ENCODE results near the gene RASGEF1C. TPM values are rescaled to one million over a fixed set of nuclear protein-coding genes. Genes with fewer than 3 reads are reported as not detected.

Gene RASGEF1C
- polyA plus RNA-seq, 6 donors from 2014 or later: not detected

- peak overlapping the region in 4 of 8 donors; percentile 33 to 80 (median 48) for H3K4me3 Mint-ChIP-seq
- peaks cover 0 to 10% of the 10 kb centered on the region in 2 donors for H3K36me3 Mint-ChIP-seq
- H3K27ac Mint-ChIP-seq: no peak overlapping the region
- peaks cover 10 to 15% (median 10%) of the 10 kb centered on the region in 3 donors for H3K4me1 Mint-ChIP-seq
- DNase-seq (no peak), ATAC-seq (ENCODE audit: low read depth in 2 of 2) (no peak)
- H3K9me3 Mint-ChIP-seq: peaks cover 0 to 2% (median 0%) of the 10 kb centered on the region in 7 donors
- peaks cover 43 to 70% (median 52%) of the 10 kb centered on the region in 3 donors for H3K27me3 Mint-ChIP-seq
These were observed 1.4 kb downstream of the RASGEF1C start for GRCh38 chr5:180207593-180207992.

GRCh38 chr5:180206993-180207392 is 2.0 kb downstream of the RASGEF1C start:
- Mint-ChIP-seq H3K9me3 (peaks cover 0 to 2% (median 0%) of the 10 kb centered on the region in 7 donors), H3K27me3 (peaks cover 38 to 64% (median 46%) of the 10 kb centered on the region in 3 donors), H3K27ac (no peak overlapping the region), H3K4me3 (peak overlapping the region in 4 of 8 donors; percentile 9 to 64 (median 42)), H3K36me3 (peaks cover 0 to 10% of the 10 kb centered on the region in 2 donors), H3K4me1 (peaks cover 10 to 15% (median 10%) of the 10 kb centered on the region in 3 donors)
- ATAC-seq (ENCODE audit: low read depth in 2 of 2) (no peak), DNase-seq (no peak)

- Mint-ChIP-seq H3K4me3 (no peak overlapping the region), H3K36me3 (peaks cover 0 to 10% of the 10 kb centered on the region in 2 donors), H3K4me1 (peaks cover 10 to 15% (median 10%) of the 10 kb centered on the region in 3 donors), H3K27me3 (peaks cover 39 to 65% (median 44%) of the 10 kb centered on the region in 3 donors), H3K27ac (no peak overlapping the region), H3K9me3 (peaks cover 0 to 2% (median 0%) of the 10 kb centered on the region in 7 donors)
- no peak for DNase-seq
- no peak for ATAC-seq (ENCODE audit: low read depth in 2 of 2)
These were observed 3.1 kb downstream of the RASGEF1C start for GRCh38 chr5:180205916-180206315.

GRCh38 chr5:180204276-180204819 is 4.7 kb downstream of the RASGEF1C start:
- H3K9me3 Mint-ChIP-seq: peaks cover 0 to 2% (median 0%) of the 10 kb centered on the region in 7 donors
- H3K4me3 Mint-ChIP-seq: no peak overlapping the region
- peaks cover 10% of the 10 kb centered on the region in 3 donors for H3K4me1 Mint-ChIP-seq
- peaks cover 34 to 62% (median 34%) of the 10 kb centered on the region in 3 donors for H3K27me3 Mint-ChIP-seq
- DNase-seq: no peak
- peaks cover 0 to 10% of the 10 kb centered on the region in 2 donors for H3K36me3 Mint-ChIP-seq
- no peak overlapping the region for H3K27ac Mint-ChIP-seq
- ATAC-seq (ENCODE audit: low read depth in 2 of 2): no peak

GRCh38 chr5:180202939-180203573 is 6.0 kb downstream of the RASGEF1C start:
- peaks cover 0 to 4% of the 10 kb centered on the region in 2 donors for H3K36me3 Mint-ChIP-seq
- peaks cover 0 to 2% (median 0%) of the 10 kb centered on the region in 7 donors for H3K9me3 Mint-ChIP-seq
- H3K27me3 Mint-ChIP-seq: peaks cover 26 to 65% (median 30%) of the 10 kb centered on the region in 3 donors
- ATAC-seq (ENCODE audit: low read depth in 2 of 2): no peak
- H3K27ac Mint-ChIP-seq: no peak overlapping the region
- DNase-seq: no peak
- H3K4me3 Mint-ChIP-seq: no peak overlapping the region
- H3K4me1 Mint-ChIP-seq: peaks cover 4 to 5% (median 5%) of the 10 kb centered on the region in 3 donors

- DNase-seq (no peak), ATAC-seq (ENCODE audit: low read depth in 2 of 2) (no peak)
- Mint-ChIP-seq H3K36me3 (no peaks in the 10 kb centered on the region), H3K27me3 (peaks cover 9 to 58% (median 23%) of the 10 kb centered on the region in 3 donors), H3K4me3 (no peak overlapping the region), H3K4me1 (no peaks in the 10 kb centered on the region), H3K27ac (no peak overlapping the region), H3K9me3 (peaks cover 0 to 3% (median 0%) of the 10 kb centered on the region in 7 donors)
These were observed 7.7 kb downstream of the RASGEF1C start for GRCh38 chr5:180201051-180201987.

- Mint-ChIP-seq H3K36me3 (no peaks in the 10 kb centered on the region), H3K4me3 (no peak overlapping the region), H3K9me3 (peaks cover 0 to 3% (median 0%) of the 10 kb centered on the region in 7 donors), H3K4me1 (no peaks in the 10 kb centered on the region), H3K27me3 (peaks cover 8 to 50% (median 19%) of the 10 kb centered on the region in 3 donors), H3K27ac (no peak overlapping the region)
- no peak for DNase-seq
- ATAC-seq (ENCODE audit: low read depth in 2 of 2): no peak
These were observed 9.6 kb downstream of the RASGEF1C start for GRCh38 chr5:180199390-180199789.

GRCh38 chr5:180198208-180198607 is 10.8 kb downstream of the RASGEF1C start:
- Mint-ChIP-seq H3K27me3 (peaks cover 8 to 43% (median 16%) of the 10 kb centered on the region in 3 donors), H3K4me3 (no peak overlapping the region), H3K36me3 (no peaks in the 10 kb centered on the region), H3K4me1 (no peaks in the 10 kb centered on the region), H3K27ac (no peak overlapping the region), H3K9me3 (peaks cover 0 to 3% (median 0%) of the 10 kb centered on the region in 7 donors)
- no peak for DNase-seq
- ATAC-seq (ENCODE audit: low read depth in 2 of 2): no peak

GRCh38 chr5:180197016-180197702 is 11.9 kb downstream of the RASGEF1C start:
- Mint-ChIP-seq H3K36me3 (no peaks in the 10 kb centered on the region), H3K9me3 (peaks cover 0 to 3% (median 0%) of the 10 kb centered on the region in 7 donors), H3K4me3 (no peak overlapping the region), H3K4me1 (no peaks in the 10 kb centered on the region), H3K27ac (peak overlapping the region in 1 of 6 donors; percentile 32), H3K27me3 (peaks cover 8 to 43% (median 12%) of the 10 kb centered on the region in 3 donors)
- ATAC-seq (ENCODE audit: low read depth in 2 of 2) (no peak), DNase-seq (no peak)

GRCh38 chr5:180194410-180195345 is 14.3 kb downstream of the RASGEF1C start:
- H3K27ac Mint-ChIP-seq: no peak overlapping the region
- H3K36me3 Mint-ChIP-seq: no peaks in the 10 kb centered on the region
- DNase-seq: no peak
- H3K4me3 Mint-ChIP-seq: no peak overlapping the region
- peaks cover 3 to 24% (median 5%) of the 10 kb centered on the region in 3 donors for H3K27me3 Mint-ChIP-seq
- no peak for ATAC-seq (ENCODE audit: low read depth in 2 of 2)
- no peaks in the 10 kb centered on the region for H3K4me1 Mint-ChIP-seq
- H3K9me3 Mint-ChIP-seq: peaks cover 0 to 3% (median 0%) of the 10 kb centered on the region in 7 donors

- Mint-ChIP-seq H3K27ac (no peak overlapping the region), H3K27me3 (peaks cover 3 to 24% (median 8%) of the 10 kb centered on the region in 3 donors), H3K4me3 (no peak overlapping the region), H3K9me3 (peaks cover 0 to 4% (median 0%) of the 10 kb centered on the region in 7 donors), H3K4me1 (no peaks in the 10 kb centered on the region), H3K36me3 (no peaks in the 10 kb centered on the region)
- ATAC-seq (ENCODE audit: low read depth in 2 of 2): no peak
- no peak for DNase-seq
These were observed 15.1 kb downstream of the RASGEF1C start for GRCh38 chr5:180193749-180194375.
